SK-N-MC (cell line): ENCODE results near the gene STON2.

ENCODE experiments used
- EZH2 ChIP-seq: fragments of 200-600 bp; sonication (generic); IDR thresholded peaks from one replicate; pipeline ENCODE4 v1.6.1; 2017; ENCODE audit warnings: antibody characterized with exemption
- POLR2AphosphoS5 ChIP-seq: IDR thresholded peaks from 2 replicates; pipeline ENCODE4 v1.6.1; 2012; ENCODE audit warnings: mild to moderate bottlenecking, low read depth, low read length, borderline replicate concordance

DNA sequence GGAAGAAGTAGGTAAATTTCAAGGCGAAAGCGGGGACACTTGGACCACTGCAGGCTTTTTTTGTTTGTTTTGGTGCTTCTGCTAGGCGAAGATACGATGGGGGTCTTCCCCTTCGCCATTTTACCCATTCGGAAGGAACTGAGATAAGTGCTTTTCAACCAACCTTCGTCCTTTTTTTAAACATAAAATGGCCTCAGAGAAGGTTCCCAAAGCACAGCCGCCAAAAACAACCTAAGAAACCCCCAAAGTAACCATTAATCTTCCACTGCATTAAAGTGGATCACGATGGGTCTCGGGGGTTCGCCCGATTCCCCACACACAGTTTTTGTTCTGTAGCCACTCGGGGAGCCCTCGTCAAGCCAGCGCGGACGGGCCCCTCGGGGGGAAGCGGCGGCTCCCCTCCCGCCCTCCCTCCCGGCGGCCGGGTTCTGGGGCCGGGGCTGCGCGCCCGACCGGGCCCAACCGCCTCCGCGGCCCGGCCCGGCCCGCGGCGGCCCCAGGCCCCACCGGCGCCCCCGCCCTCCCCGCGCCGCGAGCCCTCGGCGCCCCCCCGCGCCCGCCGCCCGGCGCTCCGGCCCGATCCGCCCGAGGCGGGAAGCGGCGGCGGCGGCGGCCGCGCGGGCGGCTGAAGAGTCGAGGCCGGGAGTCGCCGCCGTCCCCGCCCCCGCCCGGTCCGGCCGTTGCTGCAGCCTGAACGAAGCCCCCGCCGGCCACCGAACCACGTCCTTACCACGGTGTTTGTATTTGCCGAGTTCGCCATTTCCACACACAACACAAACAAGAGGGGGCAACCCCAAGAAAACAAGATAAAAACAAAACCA is 180.2 kb downstream of the STON2 start:
- TF ChIP-seq EZH2 (no peak), POLR2AphosphoS5 (no peak)
